B cell (primary cell): ENCODE data around the gene CYP51A1. TPM values are rescaled to one million over a fixed set of nuclear protein-coding genes. Genes with fewer than 3 reads are reported as not detected.

Experiments
- ATAC-seq: fragments of 200-7000 bp; cut with Tn5 transposase; one replicate; pipeline ENCODE4 v1.10.0; 2021; ENCODE audit warnings: low read depth, mild to moderate bottlenecking, moderate number of reproducible peaks, moderate library complexity
- CTCF ChIA-PET: fragments of 350-600 bp; sonication (Branson Sonifier 250); formaldehyde crosslinking; loops from one replicate; lab custom pipeline; 2021; ENCODE audit warnings: antibody characterized with exemption, inconsistent platforms; lab: Charles Lee
- POLR2A ChIA-PET: fragments of 350-600 bp; sonication (Branson Sonifier 250); formaldehyde crosslinking; loops from one replicate; lab custom pipeline; 2021; ENCODE audit warnings: antibody characterized with exemption; lab: Charles Lee
- DNase-seq: peaks from one replicate; pipeline ENCODE4 v3.0.0; 2013
- H2AFZ ChIP-seq: 2 replicates; pipeline ENCODE4 v1.6.1; 2012; ENCODE audit warnings: mild to moderate bottlenecking, low read depth, low read length; ENCODE audit not compliant: insufficient read depth, poor library complexity, severe bottlenecking
- H3K27ac ChIP-seq, 2 donors: 1 replicate in 1 of 2; 2 replicates in 1 of 2; pipeline ENCODE4 v1.5.1; 2012 to 2013; ENCODE audit warnings: low read length in 2 of 2, mild to moderate bottlenecking in 2 of 2, moderate library complexity in 1 of 2
- H3K27me3 ChIP-seq, 4 experiments: fragments of 200-600 bp in 1 of 4; sonication (generic) in 1 of 4; replicated peaks in 1 of 4; 1 replicate in 2 of 4; 2 replicates in 2 of 4; pipeline versions ENCODE4 v1.6.1 to v1.7.0; 2013 to 2016; ENCODE audit warnings: low read length in 3 of 4, mild to moderate bottlenecking in 2 of 4, mixed read lengths in 1 of 4, moderate library complexity in 1 of 4; ENCODE audit not compliant: insufficient read depth in 4 of 4, control insufficient read depth in 3 of 4; ENCODE audit errors: control extremely low read depth in 1 of 4
- H3K36me3 ChIP-seq, 2 experiments: replicated peaks in 1 of 2; 1 replicate in 1 of 2; 2 replicates in 1 of 2; pipeline versions ENCODE4 v1.6.1 to v1.7.1; 2013; ENCODE audit warnings: low read length in 1 of 2; ENCODE audit not compliant: insufficient read depth in 2 of 2, control insufficient read depth in 1 of 2; ENCODE audit errors: control extremely low read depth in 1 of 2, extremely low read depth in 1 of 2
- H3K4me1 ChIP-seq, 2 donors: fragments of 200-600 bp in 1 of 2; sonication (generic) in 1 of 2; 1 replicate in 1 of 2; 2 replicates in 1 of 2; pipeline versions ENCODE4 v1.5.1 to v1.6.1; 2013 to 2017; ENCODE audit warnings: low read length in 2 of 2; ENCODE audit not compliant: control insufficient read depth in 2 of 2, insufficient read depth in 2 of 2
- H3K4me2 ChIP-seq: replicated peaks from 2 replicates; pipeline ENCODE3; 2012; ENCODE audit warnings: mild to moderate bottlenecking, low read depth, low read length; ENCODE audit not compliant: poor library complexity, severe bottlenecking
- H3K4me3 ChIP-seq, 5 experiments: fragments of 200-600 bp in 1 of 5; sonication (generic) in 1 of 5; 1 replicate in 3 of 5; 2 replicates in 2 of 5; pipeline versions ENCODE4 v1.5.1 to v1.7.0; 2011 to 2016; ENCODE audit warnings: low read length in 4 of 5, mild to moderate bottlenecking in 4 of 5, low read depth in 2 of 5, control low read depth in 1 of 5, moderate library complexity in 1 of 5; ENCODE audit not compliant: insufficient read depth in 1 of 5; ENCODE audit errors: control extremely low read depth in 1 of 5, extremely low read depth in 1 of 5
- H3K79me2 ChIP-seq: fragments of 200-600 bp; sonication (generic); one replicate; pipeline ENCODE4 v1.6.0; 2016; ENCODE audit warnings: low read length; ENCODE audit not compliant: control insufficient read depth, insufficient read depth
- H3K9ac ChIP-seq: fragments of 200-600 bp; sonication (generic); 2 replicates; pipeline ENCODE4 v1.6.1; 2017; ENCODE audit warnings: mild to moderate bottlenecking, low read length, moderate library complexity
- H3K9me3 ChIP-seq, 3 donors: one replicate each; pipeline versions ENCODE4 v1.6.1 to v1.7.1; 2013; ENCODE audit warnings: low read length in 2 of 3; ENCODE audit not compliant: control insufficient read depth in 2 of 3, insufficient read depth in 1 of 3; ENCODE audit errors: control extremely low read depth in 1 of 3
- H4K20me1 ChIP-seq: 2 replicates; pipeline ENCODE4 v1.6.0; 2012; ENCODE audit warnings: mild to moderate bottlenecking, low read length; ENCODE audit not compliant: insufficient read depth, control insufficient read depth, poor library complexity, severe bottlenecking
- H3K27ac Mint-ChIP-seq: one replicate; pipeline ENCODE4 v1.8.0; 2021; ENCODE audit warnings: mixed read lengths
- H3K27me3 Mint-ChIP-seq: one replicate; pipeline ENCODE4 v1.8.0; 2021; ENCODE audit warnings: mixed read lengths
- H3K4me1 Mint-ChIP-seq: one replicate; pipeline ENCODE4 v1.8.0; 2021; ENCODE audit warnings: mixed read lengths
- H3K4me3 Mint-ChIP-seq: one replicate; pipeline ENCODE4 v1.8.0; 2021; ENCODE audit warnings: mixed read lengths
- H3K9me3 Mint-ChIP-seq: one replicate; pipeline ENCODE4 v1.8.0; 2022; ENCODE audit warnings: mixed read lengths; ENCODE audit not compliant: insufficient read depth
- CTCF ChIP-seq: fragments of 200-600 bp; IDR thresholded peaks from one replicate; pipeline ENCODE4 v1.8.0; 2022; ENCODE audit warnings: antibody characterized with exemption, mild to moderate bottlenecking
- EZH2 ChIP-seq: IDR thresholded peaks from 2 replicates; pipeline ENCODE4 v1.6.1; 2012; ENCODE audit warnings: borderline replicate concordance, low read depth, mild to moderate bottlenecking, moderate library complexity, low read length; ENCODE audit not compliant: insufficient read depth, poor library complexity, severe bottlenecking
- WGBS: methylation state at CpG from one replicate; pipeline ENCODE4 v1.1.5; 2013; ENCODE audit warnings: missing lambda C conversion rate; ENCODE audit not compliant: insufficient coverage; 5-methylcytosine and 5-hydroxymethylcytosine counted together
- intact Hi-C: fragments of 100-400 bp; cut with micrococcal nuclease; formaldehyde crosslinking; loops from one replicate; pipeline ENCODE4 v1.10.0; 2022
- polyA plus RNA-seq: library from polyadenylated mRNA; depleted of rRNA; stranded (reverse); fragments of >200 nt; gene quantifications from 2 replicates; pipeline ENCODE4 v1.2.3, GENCODE V29; 2012
- total RNA-seq, 2 donors: library from RNA; stranded (reverse); fragments of 120-200 nt in 1 of 2; gene quantifications; 1 replicate in 1 of 2; 2 replicates in 1 of 2; pipeline versions ENCODE4 v1.2.3 to v1.2.4, GENCODE V29; 2013 to 2022

Gene CYP51A1
- total and polyA plus RNA-seq, 2 donors (not counting 1 experiment from before 2014, with no cell fraction given): 6.3 to 36.1 TPM

- Mint-ChIP-seq H3K27ac (no peak overlapping the region), H3K4me1 (peaks cover 7% of the 10 kb centered on the region), H3K9me3 (no peaks in the 10 kb centered on the region), H3K4me3 (no peak overlapping the region), H3K27me3 (no peaks in the 10 kb centered on the region)
- DNase-seq (no peak), ATAC-seq (no peak)
- ChIA-PET POLR2A (no interaction called here), CTCF (no interaction called here)
- Histone ChIP-seq H3K36me3 (peaks cover 5 to 25% of the 10 kb centered on the region in 2 experiments), H3K79me2 (peaks cover 30% of the 10 kb centered on the region), H2AFZ (no peak overlapping the region), H3K27me3 (no peaks in the 10 kb centered on the region), H3K4me1 (no peaks in the 10 kb centered on the region), H3K9me3 (no peaks in the 10 kb centered on the region), H3K27ac (no peak overlapping the region), H3K4me3 (no peak overlapping the region), H4K20me1 (no peaks in the 10 kb centered on the region), H3K4me2 (no peak overlapping the region), H3K9ac (no peak overlapping the region)
- intact Hi-C loops: no loop called here
- no CpG with 5 or more reads among the region's 3 CpGs for WGBS
- no peak for TF ChIP-seq CTCF
- no peak for TF ChIP-seq EZH2
Measured at GRCh38 chr7:92116949-92117348, 17.3 kb downstream of the CYP51A1 start.

DNA sequence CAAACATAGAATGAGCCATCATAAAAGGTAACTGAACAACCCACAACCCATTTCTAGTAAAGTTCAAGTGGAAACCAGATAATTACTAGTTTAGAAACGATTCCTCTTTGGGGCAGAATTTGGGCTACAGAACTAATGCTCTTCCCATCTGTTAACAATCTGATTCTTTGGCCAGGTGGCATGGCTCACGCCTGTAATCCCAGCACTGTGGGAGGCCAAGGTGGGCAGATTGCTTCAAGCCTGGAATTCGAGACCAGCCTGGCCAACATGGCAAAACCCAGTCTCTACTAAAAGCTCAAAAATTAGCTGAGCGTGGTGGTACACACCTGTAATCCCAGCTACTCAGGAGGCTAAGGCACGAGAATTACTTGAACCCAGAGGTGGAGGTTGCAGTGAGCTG, 18.5 kb downstream of the CYP51A1 start:
- H3K4me3 Mint-ChIP-seq: no peak overlapping the region
- H3K4me1 Mint-ChIP-seq: peaks cover 7% of the 10 kb centered on the region
- peaks cover 3 to 24% of the 10 kb centered on the region in 2 experiments for H3K36me3 ChIP-seq
- POLR2A ChIA-PET: no interaction called here
- no peak overlapping the region for H3K4me3 ChIP-seq
- H3K9me3 Mint-ChIP-seq: no peaks in the 10 kb centered on the region
- 100% methylated on average over 3 of the region's 5 CpGs for WGBS
- CTCF ChIA-PET: interaction anchor here (0.6 kb wide), 1 partner anchor 310 kb away, joined by 4 read pairs; no protein-coding TSS in a partner anchor
- no peak overlapping the region for H3K9ac ChIP-seq
- no peak overlapping the region for H2AFZ ChIP-seq
- ATAC-seq (no peak), DNase-seq (no peak)
- H3K4me1 ChIP-seq: no peaks in the 10 kb centered on the region
- H3K27me3 Mint-ChIP-seq: no peaks in the 10 kb centered on the region
- no peaks in the 10 kb centered on the region for H3K9me3 ChIP-seq
- H3K27ac ChIP-seq: no peak overlapping the region
- intact Hi-C loops: no loop called here
- H4K20me1 ChIP-seq: no peaks in the 10 kb centered on the region
- H3K79me2 ChIP-seq: peaks cover 18% of the 10 kb centered on the region
- no peak overlapping the region for H3K4me2 ChIP-seq
- TF ChIP-seq EZH2 (no peak), CTCF (no peak)
- no peak overlapping the region for H3K27ac Mint-ChIP-seq
- H3K27me3 ChIP-seq: no peaks in the 10 kb centered on the region
